Thyroid gland (tissue), 4 donors: Measurements from ENCODE around the gene DDIAS.

Experiments used
- POLR2A ChIP-seq, 2 donors: fragments of 450-650 bp; IDR thresholded peaks; one replicate each; pipeline ENCODE4 v1.6.1; 2017; ENCODE audit warnings: antibody characterized with exemption in 2 of 2, mild to moderate bottlenecking in 2 of 2, moderate library complexity in 1 of 2
- TF ChIP-seq, protein P1 (sequence below), 6 experiments: fragments of 200-600 bp in 3 of 6; fragments of 450-650 bp in 3 of 6; sonication (generic) in 3 of 6; IDR thresholded peaks; one replicate each; pipeline ENCODE4 v1.5.1; 2016 to 2019; ENCODE audit warnings: antibody characterized with exemption in 6 of 6, mild to moderate bottlenecking in 2 of 6, inconsistent platforms in 1 of 6, moderate library complexity in 1 of 6

DNA sequence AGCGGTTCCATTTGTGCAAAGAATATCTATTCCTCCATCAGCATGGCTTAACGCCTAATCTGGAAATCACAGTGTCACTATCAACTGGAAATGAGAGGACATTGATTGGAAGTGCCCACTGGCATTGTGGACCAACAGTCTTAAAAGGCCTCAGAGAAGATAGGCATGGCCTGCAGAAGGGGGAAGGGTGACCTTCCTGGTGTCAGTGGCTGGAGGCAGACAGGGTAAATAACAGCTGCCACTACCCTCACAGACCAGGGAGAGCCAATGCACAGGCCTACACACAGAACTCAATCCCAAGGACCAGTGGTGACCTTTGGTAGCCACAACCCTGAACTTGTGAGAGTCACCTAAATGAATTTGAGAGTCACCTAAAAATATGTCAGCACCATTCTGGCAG is 36.0 kb downstream of the DDIAS start:
- TF ChIP-seq, protein P1, sequence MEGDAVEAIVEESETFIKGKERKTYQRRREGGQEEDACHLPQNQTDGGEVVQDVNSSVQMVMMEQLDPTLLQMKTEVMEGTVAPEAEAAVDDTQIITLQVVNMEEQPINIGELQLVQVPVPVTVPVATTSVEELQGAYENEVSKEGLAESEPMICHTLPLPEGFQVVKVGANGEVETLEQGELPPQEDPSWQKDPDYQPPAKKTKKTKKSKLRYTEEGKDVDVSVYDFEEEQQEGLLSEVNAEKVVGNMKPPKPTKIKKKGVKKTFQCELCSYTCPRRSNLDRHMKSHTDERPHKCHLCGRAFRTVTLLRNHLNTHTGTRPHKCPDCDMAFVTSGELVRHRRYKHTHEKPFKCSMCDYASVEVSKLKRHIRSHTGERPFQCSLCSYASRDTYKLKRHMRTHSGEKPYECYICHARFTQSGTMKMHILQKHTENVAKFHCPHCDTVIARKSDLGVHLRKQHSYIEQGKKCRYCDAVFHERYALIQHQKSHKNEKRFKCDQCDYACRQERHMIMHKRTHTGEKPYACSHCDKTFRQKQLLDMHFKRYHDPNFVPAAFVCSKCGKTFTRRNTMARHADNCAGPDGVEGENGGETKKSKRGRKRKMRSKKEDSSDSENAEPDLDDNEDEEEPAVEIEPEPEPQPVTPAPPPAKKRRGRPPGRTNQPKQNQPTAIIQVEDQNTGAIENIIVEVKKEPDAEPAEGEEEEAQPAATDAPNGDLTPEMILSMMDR (IDR thresholded peaks at IDR 0.05) = no peak
- no peak for TF ChIP-seq POLR2A (IDR thresholded peaks at IDR 0.05)
